Measurements from ENCODE around the gene MYH4.

GRCh38 chr17:10435096-10435495 is 34.3 kb downstream of the MYH4 start:
- TF ChIP-seq, protein P1, sequence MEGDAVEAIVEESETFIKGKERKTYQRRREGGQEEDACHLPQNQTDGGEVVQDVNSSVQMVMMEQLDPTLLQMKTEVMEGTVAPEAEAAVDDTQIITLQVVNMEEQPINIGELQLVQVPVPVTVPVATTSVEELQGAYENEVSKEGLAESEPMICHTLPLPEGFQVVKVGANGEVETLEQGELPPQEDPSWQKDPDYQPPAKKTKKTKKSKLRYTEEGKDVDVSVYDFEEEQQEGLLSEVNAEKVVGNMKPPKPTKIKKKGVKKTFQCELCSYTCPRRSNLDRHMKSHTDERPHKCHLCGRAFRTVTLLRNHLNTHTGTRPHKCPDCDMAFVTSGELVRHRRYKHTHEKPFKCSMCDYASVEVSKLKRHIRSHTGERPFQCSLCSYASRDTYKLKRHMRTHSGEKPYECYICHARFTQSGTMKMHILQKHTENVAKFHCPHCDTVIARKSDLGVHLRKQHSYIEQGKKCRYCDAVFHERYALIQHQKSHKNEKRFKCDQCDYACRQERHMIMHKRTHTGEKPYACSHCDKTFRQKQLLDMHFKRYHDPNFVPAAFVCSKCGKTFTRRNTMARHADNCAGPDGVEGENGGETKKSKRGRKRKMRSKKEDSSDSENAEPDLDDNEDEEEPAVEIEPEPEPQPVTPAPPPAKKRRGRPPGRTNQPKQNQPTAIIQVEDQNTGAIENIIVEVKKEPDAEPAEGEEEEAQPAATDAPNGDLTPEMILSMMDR (IDR thresholded peaks at IDR 0.05): no peak
- no peak for TF ChIP-seq POLR2A (IDR thresholded peaks at IDR 0.05)
